GM18858 (cell line): ENCODE data around the gene GIPC2.
"Not testable (repeated sequence)": the region's sequence is repeated elsewhere in the genome, so short reads cannot be mapped to it uniquely, and the experiment has no call there.

Experiments
- ATAC-seq: cut with Tn5 transposase; IDR thresholded peaks from one replicate; pipeline ENCODE4 v1.9.1; 2021; ENCODE audit not compliant: unreplicated experiment

GIPC2 gene

DNA sequence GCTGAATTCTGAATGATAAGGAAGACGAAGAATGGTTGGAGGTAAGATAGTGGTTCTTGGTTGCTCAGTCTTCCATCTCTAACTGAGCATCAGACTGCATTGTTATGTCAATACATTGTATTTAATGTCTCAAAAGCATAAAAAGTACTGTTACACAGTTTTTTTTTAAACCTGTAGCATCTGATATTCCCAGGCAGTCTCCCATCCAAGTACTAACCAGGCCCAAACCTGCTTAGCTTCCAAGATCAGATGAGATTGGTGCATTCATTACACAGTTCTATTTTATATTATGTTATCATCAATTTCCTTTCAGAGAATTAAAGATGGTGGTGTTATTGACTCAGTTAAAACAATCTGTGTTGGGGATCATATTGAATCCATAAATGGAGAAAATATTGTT lies 48.9 kb downstream of the GIPC2 start:
- ATAC-seq: no peak

- no peak for ATAC-seq
Measured at GRCh38 chr1:78095593-78095992, 49.8 kb downstream of the GIPC2 start.

DNA sequence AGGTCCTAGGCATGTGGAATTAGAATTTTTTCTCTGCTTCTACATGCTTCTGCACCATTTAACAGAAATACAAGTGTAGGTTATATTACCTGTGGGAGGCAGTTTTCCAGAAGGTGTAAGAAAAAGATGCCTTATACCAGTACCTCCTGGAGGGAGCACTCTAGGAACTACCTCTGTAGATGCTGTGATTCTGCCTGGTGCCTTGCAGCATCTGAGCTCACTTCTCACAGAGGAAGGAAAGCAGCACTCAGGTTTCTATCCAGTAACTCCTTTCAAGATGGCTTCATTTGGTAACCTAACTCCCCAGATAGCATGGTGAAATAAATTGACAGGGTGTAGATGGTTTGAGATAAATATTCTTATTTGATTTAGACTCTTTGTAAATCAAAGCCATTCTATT lies 50.3 kb downstream of the GIPC2 start:
- ATAC-seq: no peak

GRCh38 chr1:78096976-78097375 lies 51.2 kb downstream of the GIPC2 start:
- no peak for ATAC-seq

DNA sequence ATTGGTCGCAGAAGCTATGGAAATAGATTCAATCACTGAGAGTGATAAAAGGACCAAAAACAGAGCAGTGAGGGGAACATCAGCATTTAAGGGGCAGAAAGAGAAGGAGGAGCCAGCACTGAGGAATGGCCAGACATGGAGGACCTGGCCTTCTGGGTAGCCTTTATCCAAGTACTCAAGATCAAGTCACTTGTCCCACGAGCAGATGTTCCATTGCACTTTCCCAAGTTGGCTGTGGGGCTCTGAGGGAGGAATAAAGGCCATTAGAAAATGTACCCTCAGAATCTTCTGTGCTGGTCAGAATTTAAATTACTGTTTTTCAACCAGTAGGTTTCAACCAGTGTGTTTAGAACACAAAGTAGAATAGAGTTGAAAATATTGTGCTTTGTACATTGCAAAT lies 55.3 kb downstream of the GIPC2 start:
- no peak for ATAC-seq

GRCh38 chr1:78101514-78101913 lies 55.7 kb downstream of the GIPC2 start:
- no peak for ATAC-seq

DNA sequence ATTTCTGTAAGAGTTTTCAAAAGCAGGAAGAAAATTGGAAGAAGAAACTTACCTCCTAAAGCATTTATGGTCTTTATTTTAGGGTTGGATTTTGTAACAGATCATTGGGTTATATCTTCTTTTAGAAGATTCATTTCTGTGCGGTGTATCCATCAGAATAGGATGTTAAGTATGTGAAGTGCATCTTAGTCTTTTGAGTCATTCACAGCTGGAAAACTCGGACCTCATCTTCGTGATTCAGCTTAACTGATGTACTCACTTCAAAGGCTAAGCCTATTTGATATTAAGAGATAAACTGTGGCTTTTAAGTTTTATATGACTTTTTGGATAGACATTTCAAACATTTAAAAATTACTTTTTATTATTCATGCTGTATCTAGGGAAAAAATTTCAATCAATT lies 56.3 kb downstream of the GIPC2 start:
- no peak for ATAC-seq

- no peak for ATAC-seq
Measured at GRCh38 chr1:78102916-78103315, 57.1 kb downstream of the GIPC2 start.

DNA sequence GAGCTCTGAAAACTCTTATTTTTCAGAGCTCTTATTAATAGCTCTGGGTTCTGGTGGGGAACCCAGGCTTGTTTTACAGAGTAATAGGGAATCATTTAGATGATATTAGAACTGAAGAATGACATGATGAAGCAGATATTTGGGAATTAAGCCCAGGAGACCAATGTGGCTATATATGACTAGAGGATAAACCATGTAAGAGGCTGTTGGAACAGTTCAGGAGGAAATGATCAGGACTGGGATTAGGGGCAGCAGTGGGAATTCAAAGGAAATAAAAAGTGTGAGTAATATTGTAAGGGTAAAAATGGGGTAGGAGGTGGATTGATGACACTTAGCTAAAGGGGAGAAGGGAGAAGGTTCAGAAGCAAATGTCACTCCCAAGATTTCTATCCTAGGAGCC lies 58.6 kb downstream of the GIPC2 start:
- ATAC-seq: no peak

DNA sequence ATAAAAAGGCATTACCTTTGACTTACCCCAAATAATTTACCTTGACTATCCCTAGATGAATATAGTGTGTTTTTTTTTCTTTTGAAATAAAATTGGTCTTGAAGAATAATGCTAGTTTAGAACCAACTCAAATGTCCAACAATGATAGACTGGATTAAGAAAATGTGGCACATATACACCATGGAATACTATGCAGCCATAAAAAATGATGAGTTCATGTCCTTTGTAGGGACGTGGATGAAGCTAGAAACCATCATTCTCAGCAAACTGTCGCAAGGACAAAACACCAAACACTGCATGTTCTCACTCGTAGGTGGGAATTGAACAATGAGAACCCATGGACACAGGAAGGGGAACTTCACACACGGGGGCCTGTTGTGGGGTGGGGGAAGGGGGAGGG lies 63.9 kb downstream of the GIPC2 start:
- ATAC-seq: not testable (repeated sequence)

DNA sequence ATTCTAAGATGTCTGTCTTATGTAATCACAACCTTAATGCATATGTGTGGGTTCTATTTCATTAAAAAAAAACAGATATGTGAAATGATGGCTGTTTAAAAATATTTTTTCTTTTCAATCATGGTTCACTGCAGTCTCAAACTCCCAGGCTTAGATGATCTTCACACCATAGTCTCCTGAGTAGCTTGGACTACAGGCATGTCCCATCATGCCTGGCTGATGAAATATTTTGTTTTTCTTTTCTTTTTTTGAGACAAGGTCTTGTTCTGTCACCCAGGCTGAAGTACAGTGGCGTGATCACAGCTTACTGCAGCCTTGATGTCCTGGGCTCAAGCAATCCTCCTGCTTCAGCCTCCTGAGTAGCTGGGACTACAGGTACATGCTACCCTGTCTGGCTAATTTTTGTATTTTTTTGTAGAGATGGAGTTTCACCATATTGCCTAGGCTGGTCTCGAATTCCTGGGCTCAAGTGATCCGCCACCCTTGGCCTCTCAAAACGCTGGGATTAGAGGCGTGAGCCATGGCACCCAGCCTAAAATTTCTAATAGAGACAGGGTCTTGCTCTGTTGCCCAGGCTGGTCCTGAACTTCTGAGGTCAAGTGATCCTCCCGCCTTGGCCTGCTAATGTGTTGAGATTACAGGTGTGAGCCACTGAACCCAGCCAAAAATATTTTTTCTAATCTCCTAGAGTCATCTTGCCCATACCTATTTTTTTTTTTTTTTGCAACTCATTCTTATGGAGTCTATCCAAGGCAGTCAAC lies 67.6 kb downstream of the GIPC2 start:
- no peak for ATAC-seq

GRCh38 chr1:78114034-78114956 lies 68.5 kb downstream of the GIPC2 start:
- peak; percentile 92 for ATAC-seq

GRCh38 chr1:78120485-78120884 lies 74.7 kb downstream of the GIPC2 start:
- not testable (repeated sequence) for ATAC-seq

DNA sequence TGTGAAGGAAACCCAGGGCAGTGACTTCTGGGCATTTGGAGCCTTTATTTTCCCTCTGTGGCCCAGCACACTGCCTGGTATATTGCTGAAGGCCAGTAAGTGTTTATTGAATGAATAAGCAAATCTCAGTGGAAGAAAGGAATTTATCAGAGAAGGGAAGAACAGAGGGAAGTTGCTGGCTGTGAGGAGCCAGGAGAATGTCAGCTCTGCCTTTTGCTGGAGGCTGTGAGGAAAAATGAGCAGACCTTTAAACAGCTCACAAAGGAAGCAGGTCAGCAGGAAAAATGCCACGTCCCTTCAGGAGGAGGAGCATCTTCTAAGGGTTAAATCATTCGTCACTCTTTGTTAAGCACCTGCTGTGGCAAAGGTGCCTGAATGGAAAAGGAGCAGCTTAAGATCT lies 75.9 kb downstream of the GIPC2 start:
- no peak for ATAC-seq

- no peak for ATAC-seq
Measured at GRCh38 chr1:78122389-78122788, 76.6 kb downstream of the GIPC2 start.

- ATAC-seq: no peak
Measured at GRCh38 chr1:78126506-78126905, 80.7 kb downstream of the GIPC2 start.

DNA sequence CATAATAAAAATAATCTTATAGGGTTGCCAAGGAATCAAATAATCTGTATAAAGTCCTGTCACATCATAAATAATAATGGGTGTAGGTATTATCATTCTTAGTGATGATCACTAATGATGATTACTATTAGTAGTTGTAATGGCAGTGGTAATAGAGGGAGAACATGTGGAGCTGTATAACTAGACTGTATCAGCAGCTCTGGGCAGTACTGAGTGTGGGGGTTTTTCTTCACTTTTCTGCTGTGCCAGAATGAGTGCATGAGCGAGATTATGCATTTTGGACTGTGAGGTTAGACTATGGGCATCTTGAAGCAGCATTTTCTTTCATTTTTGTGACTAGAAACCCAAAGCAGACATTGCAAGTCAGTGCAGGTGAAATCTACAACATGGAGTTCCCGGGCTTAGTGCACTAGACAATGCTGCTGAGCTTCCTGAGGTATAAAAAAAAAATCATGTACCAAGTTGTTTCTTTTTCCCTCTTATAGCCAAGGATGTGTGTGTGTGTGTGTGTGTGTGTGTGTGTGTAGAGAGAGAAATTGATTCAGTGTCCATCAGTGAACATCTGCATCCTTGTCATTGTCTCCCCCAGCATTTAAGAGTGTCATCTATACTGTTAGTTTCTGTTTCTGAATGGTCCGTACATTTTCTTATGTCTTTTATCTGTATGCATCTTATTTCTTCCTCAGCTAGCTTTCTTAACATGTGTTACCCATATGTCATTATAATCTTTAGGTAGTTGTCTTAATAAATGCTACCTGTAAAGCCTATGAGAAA lies 86.6 kb downstream of the GIPC2 start:
- no peak for ATAC-seq

GRCh38 chr1:78132948-78133322 lies 87.2 kb downstream of the GIPC2 start:
- ATAC-seq: no peak

DNA sequence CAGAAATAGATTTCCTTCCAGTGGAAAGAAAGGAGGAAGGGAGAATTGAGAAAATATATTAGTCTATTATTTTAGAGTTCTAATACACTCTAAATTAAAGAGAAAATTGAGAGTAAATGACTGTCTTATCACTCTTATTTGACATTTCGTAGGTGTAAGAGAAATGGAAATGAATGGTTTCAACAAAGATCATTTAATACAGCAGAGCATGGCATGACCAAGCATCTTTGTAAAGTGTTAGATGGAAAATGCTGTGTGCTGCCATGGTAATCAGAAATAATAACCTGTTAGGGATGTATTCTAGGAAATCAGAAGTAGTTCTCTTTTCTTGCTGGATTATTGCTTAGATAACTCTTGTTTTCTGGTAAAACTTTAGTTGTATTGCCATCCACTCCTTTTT lies 90.9 kb downstream of the GIPC2 start:
- ATAC-seq: no peak

DNA sequence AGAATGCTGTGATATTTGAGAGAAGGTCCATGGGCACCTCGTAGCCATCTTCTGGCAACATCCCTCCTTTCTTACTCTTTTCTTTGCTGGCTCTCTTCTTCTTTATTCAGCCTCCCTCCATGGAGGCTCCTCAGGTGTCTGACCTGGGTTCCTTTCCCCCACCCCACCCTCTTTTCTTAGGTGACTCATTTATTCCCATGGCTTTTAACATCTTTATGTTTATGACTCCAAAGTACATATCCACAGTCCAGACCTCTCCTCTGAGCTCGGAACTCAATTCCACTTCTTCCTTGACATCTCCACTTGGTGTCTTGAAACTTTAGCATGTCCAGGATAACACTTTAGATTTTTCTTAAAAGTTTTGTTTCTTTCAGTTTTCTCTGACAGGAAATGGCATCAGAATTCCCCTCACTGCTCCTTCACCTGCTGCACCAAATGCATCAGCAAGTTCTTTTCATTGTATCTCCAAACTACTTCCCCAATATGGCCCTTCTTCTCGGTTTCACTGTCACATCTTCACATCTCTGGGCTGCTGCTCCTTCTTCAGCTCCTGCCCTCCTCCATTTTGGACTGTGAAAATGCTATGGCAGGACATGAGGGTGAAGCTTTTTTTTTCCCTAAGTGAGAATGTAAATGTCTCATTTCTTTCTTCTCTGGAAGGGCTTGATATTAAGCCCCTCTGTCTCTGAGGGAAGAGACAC lies 95.9 kb downstream of the GIPC2 start:
- peak; percentile 31 for ATAC-seq

DNA sequence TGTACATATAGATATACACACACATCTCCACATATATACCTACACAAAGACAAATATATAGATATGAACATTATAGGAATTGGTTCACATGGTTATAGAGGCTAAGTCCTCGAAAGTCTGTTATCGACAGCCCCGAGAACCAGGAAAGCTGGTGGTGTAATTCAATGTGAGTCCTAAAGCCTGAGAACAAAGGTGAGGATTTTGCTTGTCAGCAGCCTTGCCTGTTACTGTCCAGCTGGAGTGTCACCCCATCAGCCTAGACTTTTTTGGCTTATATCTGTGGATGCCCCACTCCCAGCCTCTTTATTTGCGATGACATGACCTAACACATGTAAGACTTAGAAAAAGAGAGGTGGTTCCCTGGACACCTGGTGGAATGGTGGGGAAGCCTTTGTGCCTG lies 97.0 kb downstream of the GIPC2 start:
- ATAC-seq: no peak
